ENCODE data around the gene PMEPA1. TPM values are rescaled to one million over a fixed set of nuclear protein-coding genes. Genes with fewer than 3 reads are reported as not detected.

PMEPA1 gene
- total and polyA plus RNA-seq, 10 of the 15 experiments (the other 5 are each of a cell fraction or from before 2014, with no cell fraction given) = 0.02 to 0.10 (median 0.04) TPM; not detected in 3

GRCh38 chr20:57734754-57735153, 24.9 kb upstream of the PMEPA1 start (continued):
- TF ChIP-seq MAX (IDR thresholded peaks at IDR 0.05; ENCODE audit: low read depth, low read length) = no peak
- no peak for TF ChIP-seq ZNF207 (IDR thresholded peaks at IDR 0.05; ENCODE audit: borderline replicate concordance)
- no peak for TF ChIP-seq FOXM1 (IDR thresholded peaks at IDR 0.05; ENCODE audit: low read depth, low read length)
- no peak for TF ChIP-seq USF2 (IDR thresholded peaks at IDR 0.05; ENCODE audit: borderline replicate concordance, low read depth, low read length)
- TF ChIP-seq ZBED1 (IDR thresholded peaks at IDR 0.05; ENCODE audit: borderline replicate concordance) = no peak
- no peak for TF ChIP-seq RBBP5 (conservative IDR thresholded peaks at IDR 0.05)
- TF ChIP-seq PAX5 (IDR thresholded peaks at IDR 0.05; ENCODE audit: borderline replicate concordance, low read depth, low read length) = no peak

- H3K9ac ChIP-seq (ENCODE audit: control insufficient read depth, insufficient read depth, low read length) = no peak overlapping the region
- intact Hi-C loops (cut with micrococcal nuclease; ENCODE audit: unreplicated experiment) = no loop called here
- no peaks in the 10 kb centered on the region for H3K36me3 ChIP-seq (ENCODE audit: control insufficient read depth in 2 of 2, insufficient read depth in 2 of 2, low read length in 1 of 2)
- H3K27me3 ChIP-seq (replicated peaks in 1 of 2; ENCODE audit: control insufficient read depth in 2 of 2, insufficient read depth in 2 of 2, low read length in 1 of 2) = no peaks in the 10 kb centered on the region; a peak in 1 of 4 replicates
- TF ChIP-seq NFYA (IDR thresholded peaks at IDR 0.05; ENCODE audit: borderline replicate concordance, low read depth, low read length) (no peak), SPI1 (IDR thresholded peaks at IDR 0.05; ENCODE audit: borderline replicate concordance, insufficient read depth, low read depth, low read length) (no peak), CBFB (IDR thresholded peaks at IDR 0.05; ENCODE audit: low read depth) (no peak), ZSCAN29 (IDR thresholded peaks at IDR 0.05) (no peak), ZBTB40 (IDR thresholded peaks at IDR 0.05; ENCODE audit: borderline replicate concordance) (no peak), PML (IDR thresholded peaks at IDR 0.05; ENCODE audit: low read length) (no peak), PAX5 (IDR thresholded peaks at IDR 0.05; ENCODE audit: borderline replicate concordance, low read depth, low read length) (no peak), MYC (IDR thresholded peaks at IDR 0.05; ENCODE audit: insufficient read depth, insufficient read length, insufficient replicate concordance, low read length, severe bottlenecking) (no peak), NFIC (IDR thresholded peaks at IDR 0.05; ENCODE audit: low read depth, low read length) (no peak), NR2C1 (IDR thresholded peaks at IDR 0.05) (no peak), SMAD5 (IDR thresholded peaks at IDR 0.05; ENCODE audit: low read depth) (no peak)
- no peak overlapping the region for H2AFZ ChIP-seq (ENCODE audit: control insufficient read depth, low read depth, low read length)
- no peaks in the 10 kb centered on the region for H3K79me2 ChIP-seq (ENCODE audit: control insufficient read depth, insufficient read depth, low read length)
- no peak for FAIRE-seq
- ChIA-PET CTCF (no interaction called here), RAD21 (ENCODE audit: unreplicated experiment) (no interaction called here), POLR2A (no interaction called here), SMC1A (ENCODE audit: uncharacterized antibody, unreplicated experiment) (no interaction called here)
- in situ Hi-C loops (cut with MboI) = no loop called here
- H3K27ac ChIP-seq (ENCODE audit: control insufficient read depth, insufficient read depth) = no peak overlapping the region
- no peak for ATAC-seq
- no TSS peak for BruUV-seq (replicated peaks)
- peaks cover 20% of the 10 kb centered on the region for H3K4me1 ChIP-seq (ENCODE audit: control insufficient read depth, insufficient read depth, low read length)
- H3K4me3 ChIP-seq = no peak overlapping the region
- no peak for DNase-seq (ENCODE audit: low read depth, low spot score)
- WGBS (ENCODE audit: insufficient coverage, insufficient replicate concordance, low lambda C conversion rate, missing lambda C conversion rate) = 10% methylated on average over 4 of the region's 4 CpGs
- H4K20me1 ChIP-seq (ENCODE audit: control insufficient read depth, insufficient read depth) = no peaks in the 10 kb centered on the region; the same call in 1 of the 2 replicates
- H3K4me2 ChIP-seq (ENCODE audit: control insufficient read depth, insufficient read depth) = no peak overlapping the region
- no peaks in the 10 kb centered on the region; the same call in 2 of the 3 replicates for H3K9me3 ChIP-seq (replicated peaks; ENCODE audit: control insufficient read depth, insufficient read depth, low read length)
Observed at GRCh38 chr20:57732226-57732625, 22.4 kb upstream of the PMEPA1 start.
